ENCODE results near the gene LRMDA. TPM values are rescaled to one million over a fixed set of nuclear protein-coding genes. Genes with fewer than 3 reads are reported as not detected.

The LRMDA gene
- total and polyA plus RNA-seq, 2 donors (not counting 3 experiments of a cell fraction or from before 2014, with no cell fraction given): 9.7 to 18.0 TPM

GRCh38 chr10:75653761-75654160 lies 222.3 kb downstream of the LRMDA start:
- intact Hi-C loops (cut with micrococcal nuclease): loop anchor here (2.0 kb wide), 1 partner anchor 69 kb away; no protein-coding TSS in a partner anchor
- H3K4me3 ChIP-seq (replicated peaks in 1 of 3; ENCODE audit: insufficient read depth in 1 of 3, low read depth in 1 of 3, low read length in 3 of 3): no peak overlapping the region

More at GRCh38 chr10:75653761-75654160, 222.3 kb downstream of the LRMDA start:
- peaks cover 0 to 2% of the 10 kb centered on the region in 2 experiments for H3K27me3 ChIP-seq (ENCODE audit: control insufficient read depth in 2 of 2, insufficient read depth in 2 of 2, low read length in 2 of 2)
- H4K20me1 ChIP-seq (replicated peaks; ENCODE audit: control insufficient read depth, extremely low read depth, insufficient read depth, low read length): no peaks in the 10 kb centered on the region
- H3K4me2 ChIP-seq (ENCODE audit: insufficient read depth, low read length): no peak overlapping the region
- no peak overlapping the region for H3K27ac ChIP-seq (ENCODE audit: insufficient read depth, low read depth, low read length)
- TF ChIP-seq MAX (IDR thresholded peaks at IDR 0.05; ENCODE audit: insufficient read depth, insufficient read length): no peak
- TF ChIP-seq CTCF (IDR thresholded peaks at IDR 0.05; ENCODE audit: extremely low read depth in 1 of 2, insufficient read depth in 1 of 2, low read depth in 1 of 2, low read length in 2 of 2): no peak
- no peak for TF ChIP-seq FOS (IDR thresholded peaks at IDR 0.05; ENCODE audit: borderline replicate concordance, insufficient read depth, low read length)
- no peak for TF ChIP-seq POLR2A (IDR thresholded peaks at IDR 0.05; ENCODE audit: low read depth, low read length)
- TF ChIP-seq EZH2 (IDR thresholded peaks at IDR 0.05; ENCODE audit: borderline replicate concordance, low read depth, low read length, severe bottlenecking): no peak
- TF ChIP-seq MYC (IDR thresholded peaks at IDR 0.05; ENCODE audit: low read depth, low read length): no peak
- no peak for TF ChIP-seq POLR2AphosphoS5 (IDR thresholded peaks at IDR 0.05; ENCODE audit: insufficient read depth, low read depth, low read length)
- no peak for TF ChIP-seq GATA2 (IDR thresholded peaks at IDR 0.05; ENCODE audit: insufficient read depth, insufficient read length, low read depth, low read length)
- TF ChIP-seq JUN (IDR thresholded peaks at IDR 0.05; ENCODE audit: borderline replicate concordance, insufficient read depth, insufficient read length, low read depth): no peak
- DNase-seq (ENCODE audit: low read depth, low spot score) (no peak), FAIRE-seq (no peak)
- H3K79me2 ChIP-seq (ENCODE audit: control insufficient read depth, insufficient read depth, low read length): no peaks in the 10 kb centered on the region
- H3K36me3 ChIP-seq (ENCODE audit: control insufficient read depth in 2 of 2, extremely low read depth in 1 of 2, insufficient read depth in 2 of 2, low read length in 2 of 2): no peaks in the 10 kb centered on the region
- no peaks in the 10 kb centered on the region for H3K9me1 ChIP-seq (replicated peaks; ENCODE audit: control insufficient read depth, extremely low read depth, insufficient read depth, low read length)
- BruUV-seq (replicated peaks): no TSS peak
- ChIA-PET POLR2A (no interaction called here), CTCF (no interaction called here)
- peaks cover 21% of the 10 kb centered on the region for H3K4me1 ChIP-seq (ENCODE audit: control insufficient read depth, extremely low read depth, insufficient read depth, low read length)
- H3K9me3 ChIP-seq (replicated peaks; ENCODE audit: control insufficient read depth, insufficient read depth, low read length): no peaks in the 10 kb centered on the region
- dilution Hi-C loops (cut with MboI; ENCODE audit: extremely low pct_ligation_motif_present, low sequenced_read_pairs): no loop called here
- H3K9ac ChIP-seq (replicated peaks; ENCODE audit: extremely low read depth, insufficient read depth, low read length): no peak overlapping the region
- no peak overlapping the region for H2AFZ ChIP-seq (ENCODE audit: low read depth, low read length)
